Hematopoietic multipotent progenitor cell treated with erythropoietin and hydrocortisone succinate and interleukin-3 and kit ligand, for 6 days (in vitro differentiated cells): ENCODE results near the gene AOPEP.

Experiments used
- DNase-seq: peaks from one replicate; pipeline ENCODE4 v3.0.0-alpha.2; 2015

AOPEP gene

GRCh38 chr9:94726495-94727191 is at the start of gene AOPEP:
Gene AOPEP (plus strand): TSS chr9:94726699. CDS start chr9:94759784, 33,085 bp downstream.
- peak; percentile 97 for DNase-seq

- no peak for DNase-seq
These were observed 48.6 kb upstream of the AOPEP start for GRCh38 chr9:94677929-94678328.

GRCh38 chr9:94679587-94679986 is 46.9 kb upstream of the AOPEP start:
- DNase-seq: no peak

- no peak for DNase-seq
These were observed 46.5 kb upstream of the AOPEP start for GRCh38 chr9:94680020-94680419.

GRCh38 chr9:94680621-94681020 is 45.9 kb upstream of the AOPEP start:
- DNase-seq: no peak

GRCh38 chr9:94681508-94681907 is 45.0 kb upstream of the AOPEP start:
- peak; percentile 82 for DNase-seq

- DNase-seq: no peak
These were observed 41.1 kb upstream of the AOPEP start for GRCh38 chr9:94685359-94685758.

GRCh38 chr9:94687451-94687850 is 39.0 kb upstream of the AOPEP start:
- DNase-seq: no peak

- no peak for DNase-seq
These were observed 36.2 kb upstream of the AOPEP start for GRCh38 chr9:94690344-94690743.

- no peak for DNase-seq
These were observed 33.9 kb upstream of the AOPEP start for GRCh38 chr9:94692601-94693000.

GRCh38 chr9:94693485-94694204 is 32.9 kb upstream of the AOPEP start:
- DNase-seq: no peak

- DNase-seq: no peak
These were observed 30.0 kb upstream of the AOPEP start for GRCh38 chr9:94696545-94696944.

- no peak for DNase-seq
These were observed 28.4 kb upstream of the AOPEP start for GRCh38 chr9:94697972-94698581.

GRCh38 chr9:94699715-94700373 is 26.7 kb upstream of the AOPEP start:
- DNase-seq: no peak

- DNase-seq: no peak
These were observed 26.1 kb upstream of the AOPEP start for GRCh38 chr9:94700445-94700844.

GRCh38 chr9:94703488-94704140 is 22.9 kb upstream of the AOPEP start:
- DNase-seq: no peak

- no peak for DNase-seq
These were observed 21.3 kb upstream of the AOPEP start for GRCh38 chr9:94705162-94705702.

GRCh38 chr9:94706922-94707321 is 19.6 kb upstream of the AOPEP start:
- no peak for DNase-seq

GRCh38 chr9:94713436-94714215 is 12.9 kb upstream of the AOPEP start:
- no peak for DNase-seq

GRCh38 chr9:94714494-94714893 is 12.0 kb upstream of the AOPEP start:
- no peak for DNase-seq

GRCh38 chr9:94717761-94718160 is 8.7 kb upstream of the AOPEP start:
- DNase-seq: no peak

- DNase-seq: no peak
These were observed 7.6 kb upstream of the AOPEP start for GRCh38 chr9:94718936-94719335.
